Frontal cortex (tissue), 4 donors: ENCODE data around the gene AZU1. TPM values are rescaled to one million over a fixed set of nuclear protein-coding genes. Genes with fewer than 3 reads are reported as not detected.
A peak's percentile ranks its signal among the peaks of the same experiment; 100 is the strongest.
"Not testable (repeated sequence)": the region's sequence is repeated elsewhere in the genome, so short reads cannot be mapped to it uniquely, and the experiment has no call there.

Experiments
- DNase-seq, 2 donors: peaks; one replicate each; pipeline ENCODE4 v3.0.0; 2012; ENCODE audit warnings: low spot score in 2 of 2
- FAIRE-seq: peaks from 2 replicates; lab custom pipeline; 2012; peaks lifted over from hg19 to GRCh38; lab: Jason Lieb, UNC
- total RNA-seq: library from RNA; depleted of rRNA; stranded (reverse); fragments of >200 nt; gene quantifications from one replicate; pipeline ENCODE4 v1.2.3, GENCODE V29; 2014
- donor health status: control.
- donor health status: control.
- donor health status: control.

The AZU1 gene
- total RNA-seq, 1 donor from 2014 or later: 0.41 TPM

GRCh38 chr19:867855-868457, 40.3 kb downstream of the AZU1 start:
- FAIRE-seq (no peak), DNase-seq (no peak)

- no peak for DNase-seq
- FAIRE-seq: no peak
Observed at GRCh38 chr19:868458-869244, 41.0 kb downstream of the AZU1 start.

GRCh38 chr19:869245-870177, 41.9 kb downstream of the AZU1 start:
- FAIRE-seq (no peak), DNase-seq (no peak)

GRCh38 chr19:870314-870713, 42.7 kb downstream of the AZU1 start:
- FAIRE-seq (no peak), DNase-seq (no peak)

GRCh38 chr19:870963-871401, 43.3 kb downstream of the AZU1 start:
- peak in 1 of 2 donors; percentile 69 for DNase-seq
- no peak for FAIRE-seq

- FAIRE-seq (no peak), DNase-seq (peak in 1 of 2 donors; percentile 69)
Observed at GRCh38 chr19:871446-872265, 44.0 kb downstream of the AZU1 start.

GRCh38 chr19:872266-872951, 44.8 kb downstream of the AZU1 start:
- no peak for DNase-seq
- FAIRE-seq: no peak

- DNase-seq (no peak), FAIRE-seq (no peak)
Observed at GRCh38 chr19:873084-873483, 45.4 kb downstream of the AZU1 start.

GRCh38 chr19:873561-874041, 46.0 kb downstream of the AZU1 start:
- FAIRE-seq (no peak), DNase-seq (no peak)

GRCh38 chr19:875265-875879, 47.7 kb downstream of the AZU1 start:
- DNase-seq (no peak), FAIRE-seq (no peak)

GRCh38 chr19:876089-876488, 48.5 kb downstream of the AZU1 start:
- FAIRE-seq: no peak
- DNase-seq: no peak

GRCh38 chr19:876780-877314, 49.2 kb downstream of the AZU1 start:
- DNase-seq (no peak), FAIRE-seq (no peak)

GRCh38 chr19:877992-878660, 50.5 kb downstream of the AZU1 start:
- FAIRE-seq, DNase-seq: not testable (repeated sequence)

GRCh38 chr19:878751-879561, 51.3 kb downstream of the AZU1 start:
- DNase-seq, FAIRE-seq: not testable (repeated sequence)

- no peak for DNase-seq
- no peak for FAIRE-seq
Observed at GRCh38 chr19:879711-880438, 52.2 kb downstream of the AZU1 start.
